Osteoblast (primary cell): ENCODE measurements around the gene ATP1A3. TPM values are rescaled to one million over a fixed set of nuclear protein-coding genes. Genes with fewer than 3 reads are reported as not detected.

Experiments
- DNase-seq: peaks from one replicate; pipeline ENCODE4 v3.0.0; 2011; ENCODE audit warnings: low spot score, mixed read lengths; ENCODE audit not compliant: insufficient read length; ENCODE audit errors: missing footprints
- H2AFZ ChIP-seq: 2 replicates; pipeline ENCODE4 v1.6.0; 2011; ENCODE audit warnings: mild to moderate bottlenecking, low read length
- H3K27ac ChIP-seq: 2 replicates; pipeline ENCODE4 v1.5.1; 2011; ENCODE audit warnings: mild to moderate bottlenecking, low read depth, low read length, moderate library complexity
- H3K27me3 ChIP-seq: 2 replicates; pipeline ENCODE4 v1.6.0; 2012; ENCODE audit warnings: mild to moderate bottlenecking, control low read depth, inconsistent platforms, low read length, moderate library complexity; ENCODE audit not compliant: insufficient read depth
- H3K36me3 ChIP-seq: 2 replicates; pipeline ENCODE4 v1.5.1; 2011; ENCODE audit warnings: mild to moderate bottlenecking, low read length, control low read depth, moderate library complexity; ENCODE audit not compliant: insufficient read depth
- H3K4me1 ChIP-seq: 2 replicates; pipeline ENCODE4 v1.5.1; 2011; ENCODE audit warnings: mild to moderate bottlenecking, low read length, control low read depth, moderate library complexity; ENCODE audit not compliant: insufficient read depth
- H3K4me2 ChIP-seq: 2 replicates; pipeline ENCODE4 v1.6.0; 2011; ENCODE audit warnings: mild to moderate bottlenecking, low read length; ENCODE audit not compliant: insufficient read depth
- H3K4me3 ChIP-seq: fragments of 200-600 bp; sonication (generic); 3 replicates; pipeline ENCODE4 v1.5.1; 2012; ENCODE audit warnings: mild to moderate bottlenecking, low read length, inconsistent platforms; ENCODE audit not compliant: insufficient read depth
- H3K79me2 ChIP-seq: 2 replicates; pipeline ENCODE4 v1.6.0; 2012; ENCODE audit warnings: mild to moderate bottlenecking, low read length, control low read depth, inconsistent platforms; ENCODE audit not compliant: insufficient read depth
- H3K9me3 ChIP-seq: 2 replicates; pipeline ENCODE4 v1.5.1; 2011; ENCODE audit warnings: low read depth, low read length, control low read depth
- H4K20me1 ChIP-seq: 2 replicates; pipeline ENCODE4 v1.6.0; 2012; ENCODE audit warnings: mild to moderate bottlenecking, low read length, control low read depth; ENCODE audit not compliant: insufficient read depth
- CTCF ChIP-seq: IDR thresholded peaks from 2 replicates; pipeline ENCODE4 v1.5.1; 2011; ENCODE audit warnings: mild to moderate bottlenecking, low read depth, low read length, moderate library complexity; ENCODE audit errors: extremely low read depth
- total RNA-seq: library from RNA; depleted of rRNA; stranded (reverse); fragments of >200 nt; gene quantifications from 2 replicates; pipeline ENCODE4 v1.2.3, GENCODE V29; 2012

ATP1A3 gene
- total RNA-seq, 1 donor = under 0.01 TPM

- no peak overlapping the region for H3K4me3 ChIP-seq
- no peaks in the 10 kb centered on the region for H4K20me1 ChIP-seq
- H3K27ac ChIP-seq = no peak overlapping the region
- no peaks in the 10 kb centered on the region for H3K36me3 ChIP-seq
- TF ChIP-seq CTCF = no peak
- no peak overlapping the region for H3K4me2 ChIP-seq
- no peaks in the 10 kb centered on the region for H3K9me3 ChIP-seq
- peaks cover 2% of the 10 kb centered on the region for H3K27me3 ChIP-seq
- no peaks in the 10 kb centered on the region for H3K79me2 ChIP-seq
- no peaks in the 10 kb centered on the region for H3K4me1 ChIP-seq
- H2AFZ ChIP-seq = no peak overlapping the region
- DNase-seq = no peak
Observed at GRCh38 chr19:42032431-42032830, 38.4 kb upstream of the ATP1A3 start.

GRCh38 chr19:42030645-42031440, 36.8 kb upstream of the ATP1A3 start:
- Histone ChIP-seq H3K4me2 (no peak overlapping the region), H3K4me1 (no peaks in the 10 kb centered on the region), H3K4me3 (no peak overlapping the region), H2AFZ (no peak overlapping the region), H3K27ac (no peak overlapping the region), H3K36me3 (no peaks in the 10 kb centered on the region), H3K9me3 (no peaks in the 10 kb centered on the region), H3K79me2 (no peaks in the 10 kb centered on the region), H3K27me3 (peaks cover 2% of the 10 kb centered on the region), H4K20me1 (no peaks in the 10 kb centered on the region)
- no peak for DNase-seq
- no peak for TF ChIP-seq CTCF

- no peaks in the 10 kb centered on the region for H4K20me1 ChIP-seq
- H3K79me2 ChIP-seq = no peaks in the 10 kb centered on the region
- H3K36me3 ChIP-seq = no peaks in the 10 kb centered on the region
- no peak overlapping the region for H3K4me2 ChIP-seq
- H3K9me3 ChIP-seq = no peaks in the 10 kb centered on the region
- peaks cover 22% of the 10 kb centered on the region for H3K4me1 ChIP-seq
- H3K4me3 ChIP-seq = no peak overlapping the region
- H3K27me3 ChIP-seq = peaks cover 2% of the 10 kb centered on the region
- peak; percentile 34 for DNase-seq
- no peak overlapping the region for H2AFZ ChIP-seq
- TF ChIP-seq CTCF = peak; percentile 59
- H3K27ac ChIP-seq = no peak overlapping the region
Observed at GRCh38 chr19:42028304-42029216, 34.5 kb upstream of the ATP1A3 start.
